IMR-90 (cell line): ENCODE data around the gene TCEA2. TPM values are rescaled to one million over a fixed set of nuclear protein-coding genes. Genes with fewer than 3 reads are reported as not detected.

Experiments
- ATAC-seq: fragments of 200-7000 bp; cut with Tn5 transposase; 2 replicates; pipeline ENCODE4 v1.9.1; 2020; ENCODE audit warnings: low read depth, mild to moderate bottlenecking, moderate library complexity
- BruUV-seq: library from RNA; stranded (reverse); fragments of 400-500 nt; replicated peaks from 2 replicates; lab custom pipeline; 2021; lab: Mats Ljungman, UMichigan
- CTCF ChIA-PET: fragments of 300-600 bp; formaldehyde crosslinking; extraction: SDS; loops from one replicate; lab custom pipeline; 2021; ENCODE audit warnings: antibody characterized with exemption; lab: Yijun Ruan, JAX
- POLR2A ChIA-PET: fragments of 300-600 bp; sonication (Branson Sonifier 250); formaldehyde crosslinking; loops from one replicate; lab custom pipeline; 2022; ENCODE audit warnings: antibody characterized with exemption; ENCODE audit not compliant: unreplicated experiment; lab: Charles Lee
- DNase-seq: peaks from one replicate; pipeline ENCODE4 v3.0.0; 2013
- H2AFZ ChIP-seq: replicated peaks from 2 replicates; pipeline ENCODE3; 2013; ENCODE audit warnings: low read length, mild to moderate bottlenecking; ENCODE audit not compliant: poor library complexity
- H2AK5ac ChIP-seq: 2 replicates; pipeline ENCODE4 v1.6.1; 2013; ENCODE audit warnings: low read depth, low read length, inconsistent platforms
- H2AK9ac ChIP-seq: replicated peaks from 2 replicates; pipeline ENCODE3; 2013; ENCODE audit warnings: mild to moderate bottlenecking, low read depth, low read length, moderate library complexity; ENCODE audit not compliant: poor library complexity
- H2BK120ac ChIP-seq: 2 replicates; pipeline ENCODE4 v1.6.1; 2013; ENCODE audit warnings: low read depth, low read length, inconsistent platforms
- H2BK15ac ChIP-seq: 3 replicates; pipeline ENCODE4 v1.6.1; 2013; ENCODE audit warnings: low read depth, low read length, inconsistent platforms
- H2BK20ac ChIP-seq: 2 replicates; pipeline ENCODE4 v1.6.1; 2013; ENCODE audit warnings: low read depth, mild to moderate bottlenecking, inconsistent platforms, low read length, moderate library complexity
- H2BK5ac ChIP-seq: 2 replicates; pipeline ENCODE4 v1.6.1; 2013; ENCODE audit warnings: mild to moderate bottlenecking, low read depth, low read length, inconsistent platforms; ENCODE audit not compliant: poor library complexity, severe bottlenecking
- H3K14ac ChIP-seq: replicated peaks from 2 replicates; pipeline ENCODE4 v1.6.1; 2013; ENCODE audit warnings: low read depth, low read length, inconsistent platforms
- H3K18ac ChIP-seq: 2 replicates; pipeline ENCODE4 v1.6.1; 2013; ENCODE audit warnings: low read depth, low read length, control low read depth
- H3K23ac ChIP-seq: 2 replicates; pipeline ENCODE4 v1.6.1; 2013; ENCODE audit warnings: low read depth, low read length, inconsistent platforms
- H3K27ac ChIP-seq: 2 replicates; pipeline ENCODE4 v1.5.1; 2013; ENCODE audit warnings: mild to moderate bottlenecking, control low read depth, low read length; ENCODE audit not compliant: insufficient read depth
- H3K27me3 ChIP-seq: 2 replicates; pipeline ENCODE4 v1.6.1; 2013; ENCODE audit warnings: low read length; ENCODE audit not compliant: control insufficient read depth, insufficient read depth
- H3K36me3 ChIP-seq: 2 replicates; pipeline ENCODE4 v1.6.1; 2013; ENCODE audit warnings: low read length, mixed read lengths; ENCODE audit not compliant: control insufficient read depth, insufficient read depth
- H3K4ac ChIP-seq: 2 replicates; pipeline ENCODE4 v1.6.1; 2013; ENCODE audit warnings: low read depth, low read length, inconsistent platforms
- H3K4me1 ChIP-seq: 2 replicates; pipeline ENCODE4 v1.6.1; 2013; ENCODE audit warnings: low read length, mixed read lengths; ENCODE audit not compliant: control insufficient read depth, insufficient read depth
- H3K4me2 ChIP-seq: 2 replicates; pipeline ENCODE4 v1.6.1; 2013; ENCODE audit warnings: low read depth, mild to moderate bottlenecking, control low read depth, low read length, moderate library complexity
- H3K4me3 ChIP-seq: 2 replicates; pipeline ENCODE4 v1.5.1; 2013; ENCODE audit warnings: low read depth, mild to moderate bottlenecking, control low read depth, low read length, moderate library complexity; ENCODE audit not compliant: insufficient read depth
- H3K56ac ChIP-seq: 2 replicates; pipeline ENCODE4 v1.6.1; 2013; ENCODE audit warnings: low read length, inconsistent platforms; ENCODE audit not compliant: insufficient read depth; ENCODE audit errors: extremely low read depth
- H3K79me1 ChIP-seq, 2 experiments: 2 replicates each; pipeline ENCODE4 v1.6.1; 2013; ENCODE audit warnings: low read length in 2 of 2, inconsistent platforms in 1 of 2, low read depth in 1 of 2
- H3K9ac ChIP-seq: 2 replicates; pipeline ENCODE4 v1.6.1; 2013; ENCODE audit warnings: low read depth, low read length, control low read depth
- H3K9me1 ChIP-seq: 2 replicates; pipeline ENCODE4 v1.6.1; 2013; ENCODE audit warnings: low read length, inconsistent platforms; ENCODE audit not compliant: insufficient read depth
- H3K9me3 ChIP-seq: 2 replicates; pipeline ENCODE4 v1.6.1; 2013; ENCODE audit warnings: low read length; ENCODE audit not compliant: control insufficient read depth, insufficient read depth
- H4K20me1 ChIP-seq: 2 replicates; pipeline ENCODE4 v1.6.1; 2013; ENCODE audit warnings: low read length, inconsistent platforms; ENCODE audit not compliant: insufficient read depth
- H4K5ac ChIP-seq: 2 replicates; pipeline ENCODE4 v1.6.1; 2013; ENCODE audit warnings: mild to moderate bottlenecking, low read depth, low read length, control low read depth
- H4K8ac ChIP-seq, 2 experiments: 2 replicates each; pipeline ENCODE4 v1.6.1; 2013; ENCODE audit warnings: low read depth in 2 of 2, low read length in 2 of 2, control low read depth in 1 of 2, inconsistent platforms in 1 of 2
- H4K91ac ChIP-seq: 2 replicates; pipeline ENCODE4 v1.6.1; 2013; ENCODE audit warnings: low read depth, low read length, inconsistent platforms; ENCODE audit not compliant: insufficient read depth
- CTCF ChIP-seq: conservative IDR thresholded peaks from 2 replicates; pipeline ENCODE4 v1.5.1; 2012; ENCODE audit warnings: mild to moderate bottlenecking, low read depth, low read length, improper control_type of control experiment
- MAFK ChIP-seq: IDR thresholded peaks from 2 replicates; pipeline ENCODE4 v1.6.1; 2012; ENCODE audit warnings: low read depth, low read length, improper control_type of control experiment
- NFE2L2 ChIP-seq: fragments of 150-350 bp; IDR thresholded peaks from 2 replicates; pipeline ENCODE4 v1.6.1; 2016; ENCODE audit warnings: low read depth, mild to moderate bottlenecking, low read length
- SMC3 ChIP-seq: fragments of 150-350 bp; IDR thresholded peaks from 2 replicates; pipeline ENCODE4 v1.6.1; 2016; ENCODE audit warnings: low read depth, mild to moderate bottlenecking, antibody characterized with exemption, low read length, moderate library complexity
- WGBS, 2 experiments: methylation state at CpG; one replicate each; pipeline versions ENCODE4 v1.1.5 to v1.1.7; 2013; ENCODE audit warnings: missing lambda C conversion rate in 2 of 2; ENCODE audit not compliant: insufficient read length in 1 of 2; ENCODE audit errors: extremely low coverage in 2 of 2; 5-methylcytosine and 5-hydroxymethylcytosine counted together
- dilution Hi-C: fragments of 300-500 bp; cut with HindIII; formaldehyde crosslinking; loops from one replicate; pipeline ENCODE4 v1.14.3; 2018; ENCODE audit warnings: low sequenced_read_pairs; ENCODE audit not compliant: unreplicated experiment
- in situ Hi-C: fragments of 300-500 bp; cut with MboI; formaldehyde crosslinking; loops from 3 replicates; pipeline ENCODE4 v1.14.3; 2019; ENCODE audit warnings: low sequenced_read_pairs, inconsistent platforms, mixed read lengths
- intact Hi-C: fragments of 100-400 bp; cut with micrococcal nuclease; formaldehyde crosslinking; loops from 2 replicates; pipeline ENCODE4 v1.10.0; 2022
- polyA plus RNA-seq, 3 experiments: library from polyadenylated mRNA; depleted of rRNA; stranded (reverse); fragments of >200 nt; gene quantifications; 2 replicates each; pipeline ENCODE4 v1.2.3, GENCODE V29; 2012; ENCODE audit warnings: low replicate concordance in 1 of 3
- total RNA-seq: library from RNA; depleted of rRNA; stranded (reverse); fragments of >200 nt; gene quantifications from 2 replicates; pipeline ENCODE4 v1.2.3, GENCODE V29; 2012

Gene TCEA2
- total and polyA plus RNA-seq, 2 of the 4 experiments (the other 2 are of a cell fraction) = 9.3 to 30.0 TPM

- no peak for ATAC-seq
- ChIA-PET CTCF (no interaction called here), POLR2A (no interaction called here)
- no peak overlapping the region for H3K56ac ChIP-seq
- no peaks in the 10 kb centered on the region for H3K79me1 ChIP-seq
- TF ChIP-seq SMC3 (no peak), MAFK (no peak), CTCF (no peak), NFE2L2 (no peak)
- no peak overlapping the region for H2AK9ac ChIP-seq
- WGBS, 2 experiments = no CpG with 5 or more reads among the region's 4 CpGs
- H2BK5ac ChIP-seq = no peak overlapping the region
- BruUV-seq = no TSS peak
- H3K4ac ChIP-seq = no peak overlapping the region
- no peak overlapping the region for H3K27ac ChIP-seq
- in situ Hi-C loops (no loop called here), dilution Hi-C loops (no loop called here), intact Hi-C loops (no loop called here)
- no peak overlapping the region for H4K91ac ChIP-seq
- no peak overlapping the region for H3K18ac ChIP-seq
- H2BK15ac ChIP-seq = no peak overlapping the region
- H3K4me1 ChIP-seq = no peaks in the 10 kb centered on the region
- H3K9ac ChIP-seq = no peak overlapping the region
- DNase-seq = no peak
- no peaks in the 10 kb centered on the region for H3K36me3 ChIP-seq
- H4K5ac ChIP-seq = no peak overlapping the region
- H2BK20ac ChIP-seq = no peak overlapping the region
- no peak overlapping the region for H2AK5ac ChIP-seq
- no peak overlapping the region for H3K14ac ChIP-seq
- no peak overlapping the region for H3K4me3 ChIP-seq
- no peak overlapping the region for H2BK120ac ChIP-seq
- no peak overlapping the region for H4K8ac ChIP-seq
- no peaks in the 10 kb centered on the region for H4K20me1 ChIP-seq
- H3K9me3 ChIP-seq = no peaks in the 10 kb centered on the region
- no peak overlapping the region for H2AFZ ChIP-seq
- peaks cover 13% of the 10 kb centered on the region for H3K27me3 ChIP-seq
- H3K4me2 ChIP-seq = no peak overlapping the region
- no peak overlapping the region for H3K23ac ChIP-seq
- no peaks in the 10 kb centered on the region for H3K9me1 ChIP-seq
Observed at GRCh38 chr20:64095455-64095854, 32.5 kb downstream of the TCEA2 start.
